ENCODE data around the gene PCDHB14.
"Not testable (repeated sequence)": the region's sequence is repeated elsewhere in the genome, so short reads cannot be mapped to it uniquely, and the experiment has no call there.

PCDHB14 gene

GRCh38 chr5:141210849-141211248 is 12.3 kb upstream of the PCDHB14 start:
- not testable (repeated sequence) for DNase-seq

- not testable (repeated sequence) for DNase-seq
Observed at GRCh38 chr5:141213656-141214339, 9.3 kb upstream of the PCDHB14 start, which contains the start of gene PCDHB13. Gene PCDHB13 (plus strand): TSS chr5:141213919. CDS start chr5:141214124, 205 bp downstream.

- DNase-seq, result not testable (repeated sequence)
Observed at GRCh38 chr5:141214583-141214982, 8.6 kb upstream of the PCDHB14 start.

- not testable (repeated sequence) for DNase-seq
Observed at GRCh38 chr5:141215504-141215903, 7.6 kb upstream of the PCDHB14 start.

- DNase-seq, result not testable (repeated sequence)
Observed at GRCh38 chr5:141216035-141216434, 7.1 kb upstream of the PCDHB14 start.

GRCh38 chr5:141224844-141225243 is 1.7 kb downstream of the PCDHB14 start:
- DNase-seq, result not testable (repeated sequence)

- not testable (repeated sequence) for DNase-seq
Observed at GRCh38 chr5:141225421-141225820, 2.3 kb downstream of the PCDHB14 start.

GRCh38 chr5:141234109-141234667 is 11.0 kb downstream of the PCDHB14 start:
- DNase-seq, result no peak

- DNase-seq, result not testable (repeated sequence)
Observed at GRCh38 chr5:141235922-141236321, 12.8 kb downstream of the PCDHB14 start.

- DNase-seq, result no peak
Observed at GRCh38 chr5:141236516-141237313, 13.6 kb downstream of the PCDHB14 start.

- no peak for DNase-seq
Observed at GRCh38 chr5:141241496-141241895, 18.4 kb downstream of the PCDHB14 start.

- no peak for DNase-seq
Observed at GRCh38 chr5:141245250-141245717, 22.1 kb downstream of the PCDHB14 start, which contains the start of gene PCDHB15. Gene PCDHB15 (plus strand): TSS chr5:141245395. CDS start chr5:141245579, 184 bp downstream.

GRCh38 chr5:141246971-141247370 is 23.8 kb downstream of the PCDHB14 start:
- DNase-seq, result not testable (repeated sequence)

- not testable (repeated sequence) for DNase-seq
Observed at GRCh38 chr5:141247434-141247833, 24.3 kb downstream of the PCDHB14 start.

GRCh38 chr5:141250576-141250975 is 27.4 kb downstream of the PCDHB14 start:
- DNase-seq, result no peak

GRCh38 chr5:141258464-141258863 is 35.3 kb downstream of the PCDHB14 start:
- no peak for DNase-seq

- DNase-seq, result no peak
Observed at GRCh38 chr5:141258948-141259347, 35.8 kb downstream of the PCDHB14 start.

GRCh38 chr5:141260458-141261237 is 37.5 kb downstream of the PCDHB14 start:
- DNase-seq, result no peak

GRCh38 chr5:141261238-141261546 is 38.0 kb downstream of the PCDHB14 start:
- DNase-seq, result no peak

- DNase-seq, result no peak
Observed at GRCh38 chr5:141269195-141269594, 46.1 kb downstream of the PCDHB14 start.

- DNase-seq, result no peak
Observed at GRCh38 chr5:141272906-141273305, 49.8 kb downstream of the PCDHB14 start.

Data from activated naive CD4-positive, alpha-beta T cell treated with anti-CD3 and anti-CD28 coated beads, Interleukin-2, amount 50 U/mL, for 16 hours (primary cell).